Effector memory CD4-positive, alpha-beta T cell (primary cell): ENCODE results near the gene GNA12.

ENCODE experiments used
- DNase-seq, 3 donors: peaks; one replicate each; pipeline ENCODE4 v3.0.0-alpha.2; 2020
- H3K27ac ChIP-seq: 2 replicates; pipeline ENCODE4 v1.7.0; 2013; ENCODE audit warnings: mild to moderate bottlenecking, low read length, moderate library complexity; ENCODE audit not compliant: insufficient read depth, poor library complexity, severe bottlenecking
- H3K27me3 ChIP-seq: replicated peaks from 2 replicates; pipeline ENCODE4 v1.7.0; 2013; ENCODE audit warnings: mild to moderate bottlenecking, low read length; ENCODE audit not compliant: insufficient read depth, control insufficient read depth, poor library complexity, severe bottlenecking
- H3K36me3 ChIP-seq: 2 replicates; pipeline ENCODE4 v1.7.0; 2013; ENCODE audit warnings: mild to moderate bottlenecking, low read length, moderate library complexity; ENCODE audit not compliant: control insufficient read depth, insufficient read depth
- H3K4me1 ChIP-seq: 2 replicates; pipeline ENCODE4 v1.7.0; 2013; ENCODE audit warnings: low read length, mild to moderate bottlenecking; ENCODE audit not compliant: control insufficient read depth, insufficient read depth, poor library complexity, severe bottlenecking
- H3K4me3 ChIP-seq: 2 replicates; pipeline ENCODE4 v1.7.0; 2013; ENCODE audit warnings: low read length, low read depth, mild to moderate bottlenecking; ENCODE audit not compliant: insufficient read depth, poor library complexity, severe bottlenecking
- H3K9me3 ChIP-seq: 2 replicates; pipeline ENCODE4 v1.7.0; 2013; ENCODE audit warnings: mild to moderate bottlenecking, low read length, moderate library complexity; ENCODE audit not compliant: control insufficient read depth

GNA12 gene

DNA sequence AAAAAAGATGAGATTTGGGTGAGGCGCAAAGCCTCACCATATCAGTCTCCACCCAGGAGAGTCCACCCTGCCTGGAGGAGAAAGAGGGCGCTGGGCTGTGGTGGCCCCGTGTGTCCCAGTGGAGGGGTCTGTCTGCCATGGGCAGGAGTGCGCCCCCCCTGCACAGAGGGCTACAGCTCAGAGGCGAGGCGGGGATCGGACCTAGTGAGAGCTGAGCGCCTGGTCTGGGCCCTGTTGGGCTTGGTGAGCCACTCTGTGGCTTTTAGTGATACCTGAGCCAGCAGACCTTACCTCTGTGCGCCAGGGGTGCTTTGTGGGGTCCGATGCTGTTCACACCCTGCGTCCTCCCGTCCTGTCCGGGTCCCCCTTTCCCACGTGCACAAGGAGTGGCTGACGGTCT lies 25.9 kb upstream of the GNA12 start:
- Histone ChIP-seq H3K27ac (peak overlapping the region; percentile 47), H3K4me3 (peak overlapping the region; percentile 26), H3K9me3 (no peaks in the 10 kb centered on the region), H3K36me3 (no peaks in the 10 kb centered on the region), H3K4me1 (peaks cover 17% of the 10 kb centered on the region), H3K27me3 (no peaks in the 10 kb centered on the region)
- DNase-seq: no peak

DNA sequence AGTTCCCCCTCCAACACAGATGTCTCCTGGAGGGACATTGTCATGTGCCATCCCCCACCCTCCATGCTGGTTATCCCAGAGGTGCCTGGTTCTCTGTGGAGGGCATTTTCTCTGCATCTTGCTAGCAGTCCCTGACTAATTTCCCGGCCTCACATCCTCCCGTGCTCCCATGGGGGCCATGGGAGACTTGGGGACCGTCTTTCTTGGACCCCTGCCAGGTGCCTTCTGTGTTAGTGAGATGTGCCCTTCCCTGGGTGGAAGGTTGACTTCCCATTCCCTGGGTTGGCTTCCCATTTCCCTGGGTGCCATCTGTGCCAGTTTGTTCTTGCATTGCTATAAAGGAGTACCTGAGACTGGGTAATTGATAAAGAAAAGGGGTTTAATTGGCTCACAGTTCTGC lies 22.5 kb upstream of the GNA12 start:
- Histone ChIP-seq H3K36me3 (no peaks in the 10 kb centered on the region), H3K27ac (no peak overlapping the region), H3K27me3 (no peaks in the 10 kb centered on the region), H3K4me1 (peaks cover 38% of the 10 kb centered on the region), H3K4me3 (no peak overlapping the region), H3K9me3 (no peaks in the 10 kb centered on the region)
- DNase-seq: no peak

DNA sequence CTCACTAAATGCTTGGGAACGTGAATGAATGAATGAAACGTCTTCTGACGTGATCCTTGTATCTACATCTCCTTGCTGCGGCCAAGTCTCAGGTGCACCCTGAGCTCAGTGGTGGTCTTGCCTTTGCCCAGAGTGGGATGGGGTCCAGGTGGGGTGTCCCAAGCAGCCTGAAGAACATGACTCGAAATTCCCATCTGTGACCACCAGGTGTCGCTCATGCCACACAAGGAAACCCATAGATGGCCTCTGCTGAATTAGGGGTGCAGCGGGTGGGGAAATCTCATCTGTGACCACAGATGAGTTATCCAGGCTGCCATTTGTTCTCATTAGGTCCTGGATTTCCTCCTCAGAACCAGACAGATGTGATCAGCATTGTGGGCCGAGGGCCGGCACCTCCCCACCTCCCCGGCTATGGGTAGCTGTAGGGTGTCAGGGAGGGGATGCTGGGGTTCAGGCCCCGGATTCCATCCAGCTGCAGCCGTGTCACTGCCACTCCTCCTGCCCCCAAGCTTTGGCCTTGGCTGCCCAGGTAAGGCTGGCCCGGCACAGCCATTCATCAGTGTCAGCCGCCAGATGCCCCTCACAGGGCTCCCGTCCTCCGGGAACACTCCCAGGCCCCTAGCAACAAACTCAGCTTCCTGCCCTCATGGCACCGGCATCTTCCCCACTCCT lies 21.0 kb upstream of the GNA12 start:
- Histone ChIP-seq H3K27ac (no peak overlapping the region), H3K27me3 (no peaks in the 10 kb centered on the region), H3K4me3 (no peak overlapping the region), H3K9me3 (no peaks in the 10 kb centered on the region), H3K4me1 (peaks cover 26% of the 10 kb centered on the region), H3K36me3 (no peaks in the 10 kb centered on the region)
- peak; percentile 43 to 66 (median 53) for DNase-seq

DNA sequence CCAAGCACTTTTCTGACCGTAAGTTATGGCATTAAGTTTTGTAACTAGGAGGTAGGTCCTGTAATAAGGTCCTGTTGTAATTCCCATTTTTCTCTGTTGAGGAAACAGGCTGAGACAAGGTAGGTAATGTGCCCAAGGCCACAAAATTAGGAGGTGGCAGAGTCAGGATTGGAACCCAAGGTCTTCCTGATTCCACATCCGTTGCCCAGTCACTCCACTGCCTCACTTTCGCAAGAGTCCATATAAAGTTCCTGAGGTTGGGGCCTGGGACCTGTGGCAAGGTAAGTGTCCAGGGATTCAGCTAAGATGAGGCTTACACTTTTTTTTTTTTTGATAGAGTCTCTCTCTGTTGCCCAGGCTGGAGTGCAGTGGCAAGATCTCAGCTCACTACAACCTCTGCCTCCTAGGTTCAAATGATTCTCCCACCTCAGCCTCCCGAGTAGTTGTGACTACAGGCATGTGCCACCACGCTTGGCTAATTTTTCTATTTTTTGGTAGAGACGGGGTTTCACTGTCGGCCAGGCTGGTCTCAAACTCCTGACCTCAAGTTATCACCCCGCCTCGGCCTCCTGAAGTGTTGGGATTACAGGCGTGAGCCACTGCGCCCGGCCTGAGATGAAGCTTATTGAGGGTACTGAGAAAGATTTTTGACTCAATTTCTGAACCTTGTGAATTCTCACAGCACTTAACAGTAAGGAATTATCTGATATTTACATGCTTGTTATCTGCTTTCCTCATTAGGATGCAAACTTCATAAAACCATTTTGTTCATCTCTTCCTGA lies 20.3 kb upstream of the GNA12 start:
- H3K9me3 ChIP-seq: no peaks in the 10 kb centered on the region

DNA sequence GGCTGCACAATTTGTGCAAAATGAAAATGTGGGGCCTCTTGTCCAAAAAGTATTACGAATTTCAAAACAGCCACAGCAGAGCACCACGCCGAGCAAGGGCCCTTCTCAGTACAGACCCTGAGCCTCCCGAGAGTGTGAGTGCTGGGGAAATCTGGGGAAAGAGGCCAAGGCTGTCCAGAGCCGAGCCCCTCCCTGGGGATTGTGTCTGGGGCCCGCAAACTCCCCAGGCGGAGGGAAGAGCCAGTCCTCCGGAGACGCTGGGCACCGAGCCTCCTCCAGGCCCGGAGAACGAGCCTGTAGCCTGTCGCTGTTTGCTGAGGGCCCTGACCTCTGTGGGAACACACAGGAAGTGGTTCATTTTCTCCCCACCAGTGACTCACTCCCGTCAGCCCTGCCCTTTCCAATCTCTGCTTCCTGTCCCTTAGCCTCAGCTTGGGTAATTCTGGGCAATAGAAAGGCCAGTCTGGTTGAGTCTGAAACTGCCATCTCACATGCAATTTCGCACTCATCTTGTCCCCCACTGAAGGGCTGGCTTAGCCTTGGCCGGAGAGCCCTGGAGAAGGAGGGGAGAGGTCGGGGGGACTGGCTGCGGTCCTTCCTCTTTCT lies 19.5 kb upstream of the GNA12 start:
- H3K27me3 ChIP-seq: no peaks in the 10 kb centered on the region
- peak overlapping the region; percentile 50 for H3K27ac ChIP-seq
- no peaks in the 10 kb centered on the region for H3K9me3 ChIP-seq
- peak overlapping the region; percentile 26 for H3K4me3 ChIP-seq
- DNase-seq: peak; percentile 45 to 55 (median 46)
- H3K36me3 ChIP-seq: no peaks in the 10 kb centered on the region
- peaks cover 22% of the 10 kb centered on the region for H3K4me1 ChIP-seq

More for the DNA sequence above, 20.3 kb upstream of the GNA12 start:
- Histone ChIP-seq H3K36me3 (no peaks in the 10 kb centered on the region), H3K4me1 (peaks cover 26% of the 10 kb centered on the region), H3K27ac (no peak overlapping the region), H3K27me3 (no peaks in the 10 kb centered on the region), H3K4me3 (no peak overlapping the region)
- no peak for DNase-seq

DNA sequence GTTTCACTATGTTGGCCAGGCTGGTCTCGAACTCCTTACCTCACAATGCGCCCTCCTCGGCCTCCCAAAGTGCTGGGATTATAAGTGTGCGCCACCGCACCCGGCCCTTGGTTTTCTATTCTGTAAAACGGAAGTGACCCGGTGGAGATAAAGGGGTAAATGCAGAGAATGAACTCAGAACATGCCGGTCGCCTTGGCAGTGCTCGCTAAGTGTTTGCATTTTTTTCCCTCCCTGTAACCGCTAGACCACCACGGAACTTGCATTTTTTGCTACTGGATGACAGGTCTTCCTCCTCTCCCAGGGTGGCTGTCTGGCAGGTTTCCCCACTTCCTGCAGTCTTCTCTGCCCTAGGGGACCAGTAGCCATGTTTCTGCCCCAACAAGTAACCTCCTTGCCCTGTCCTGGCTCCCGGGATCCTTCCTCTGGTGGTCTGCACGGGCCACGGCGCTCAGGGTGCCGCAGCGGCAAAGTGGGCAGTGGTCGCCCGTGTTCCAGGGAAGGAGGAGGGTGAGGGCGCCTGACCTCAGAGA lies 18.8 kb upstream of the GNA12 start:
- H3K27ac ChIP-seq: peak overlapping the region; percentile 50
- peak in 1 of 3 donors; percentile 11 for DNase-seq
- no peak overlapping the region for H3K4me3 ChIP-seq
- H3K36me3 ChIP-seq: no peaks in the 10 kb centered on the region
- H3K4me1 ChIP-seq: peaks cover 22% of the 10 kb centered on the region
- no peaks in the 10 kb centered on the region for H3K9me3 ChIP-seq
- no peaks in the 10 kb centered on the region for H3K27me3 ChIP-seq

DNA sequence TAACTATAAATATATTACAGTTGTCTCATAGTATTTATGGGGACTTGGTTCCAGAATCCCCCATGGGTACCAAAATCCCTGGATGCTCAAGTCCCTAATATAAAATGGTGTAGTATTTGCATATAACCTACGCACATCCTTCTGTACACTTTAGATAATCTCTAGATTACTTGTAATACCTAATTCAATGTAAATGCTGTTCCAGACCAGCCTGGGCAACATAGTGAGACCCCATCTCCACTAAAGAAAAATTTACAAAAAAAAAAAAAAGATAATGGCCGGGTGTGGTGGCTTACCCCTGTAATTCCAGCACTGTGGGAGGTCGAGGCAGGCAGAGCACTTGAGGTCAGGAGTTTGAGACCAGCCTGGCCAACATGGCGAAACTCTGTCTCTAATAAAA lies 17.4 kb upstream of the GNA12 start:
- no peak for DNase-seq
- H3K27ac ChIP-seq: no peak overlapping the region
- no peak overlapping the region for H3K4me3 ChIP-seq
- no peaks in the 10 kb centered on the region for H3K36me3 ChIP-seq
- H3K4me1 ChIP-seq: peaks cover 22% of the 10 kb centered on the region
- no peaks in the 10 kb centered on the region for H3K9me3 ChIP-seq
- no peaks in the 10 kb centered on the region for H3K27me3 ChIP-seq

DNA sequence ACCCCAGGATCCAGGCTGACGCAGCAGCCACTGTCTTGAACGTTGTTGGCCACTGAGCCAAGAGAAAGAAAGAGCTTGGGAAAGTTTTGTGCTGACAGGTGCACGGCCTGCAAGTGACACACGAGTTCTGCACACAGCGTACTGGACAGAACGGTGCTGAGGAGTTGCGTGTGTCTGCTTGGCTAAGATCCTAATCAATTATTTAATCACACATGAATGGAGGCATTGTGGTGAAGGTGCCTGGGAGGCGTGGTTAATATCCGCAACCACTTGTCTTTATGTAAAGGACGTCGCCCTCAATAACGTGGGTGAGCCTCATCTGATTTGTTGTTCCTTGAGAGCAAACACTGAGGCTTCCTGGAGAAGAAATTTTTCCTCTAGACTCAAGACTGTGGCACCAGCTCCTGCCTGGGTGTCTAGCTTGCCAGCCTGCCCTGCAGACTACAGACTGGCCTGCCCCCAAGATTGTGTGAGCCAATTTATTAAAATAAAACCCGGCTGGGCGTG lies 16.6 kb upstream of the GNA12 start:
- no peaks in the 10 kb centered on the region for H3K36me3 ChIP-seq
- H3K27me3 ChIP-seq: no peaks in the 10 kb centered on the region
- H3K4me3 ChIP-seq: no peak overlapping the region
- no peak overlapping the region for H3K27ac ChIP-seq
- H3K4me1 ChIP-seq: peaks cover 22% of the 10 kb centered on the region
- no peaks in the 10 kb centered on the region for H3K9me3 ChIP-seq
- no peak for DNase-seq

DNA sequence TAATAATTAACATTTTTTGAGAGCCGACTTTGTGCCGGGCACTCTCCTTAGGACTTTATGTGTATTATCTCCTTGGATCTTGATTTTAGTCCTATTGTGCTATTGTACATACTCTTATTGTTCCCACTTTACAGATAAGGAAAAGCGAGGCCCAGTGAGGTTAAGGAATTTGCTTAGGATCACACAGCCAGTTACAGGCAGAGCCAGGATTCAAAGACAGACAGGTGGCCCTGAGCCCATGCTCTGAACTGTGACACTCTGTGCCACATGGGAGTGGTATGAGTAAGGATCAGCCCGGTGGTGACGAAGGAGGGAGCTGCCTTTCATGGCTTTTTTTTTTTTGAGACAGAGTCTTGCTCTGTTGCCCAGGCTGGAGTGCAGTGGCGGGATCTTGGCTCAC lies 15.8 kb upstream of the GNA12 start:
- Histone ChIP-seq H3K36me3 (no peaks in the 10 kb centered on the region), H3K9me3 (no peaks in the 10 kb centered on the region), H3K27ac (no peak overlapping the region), H3K4me1 (peaks cover 22% of the 10 kb centered on the region), H3K27me3 (no peaks in the 10 kb centered on the region), H3K4me3 (no peak overlapping the region)
- no peak for DNase-seq

DNA sequence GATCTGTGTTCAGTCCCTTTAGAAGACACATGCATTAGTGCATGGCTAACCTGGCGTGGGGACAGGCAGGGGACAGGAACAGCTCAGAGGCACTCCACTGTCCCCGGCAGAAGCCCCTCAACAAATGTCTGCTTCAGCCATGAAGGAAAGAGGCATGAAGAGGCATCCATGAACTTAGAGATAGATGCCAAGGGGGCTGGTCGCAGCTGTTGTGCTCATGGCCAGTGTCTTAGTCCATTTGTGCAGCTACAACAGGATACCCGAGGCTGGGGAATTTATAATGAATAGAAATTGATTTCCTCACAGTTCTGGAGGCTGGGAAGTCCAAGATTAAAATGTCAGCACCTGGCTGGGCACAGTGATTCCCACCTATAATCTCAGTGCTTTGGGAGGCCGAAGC lies 14.5 kb upstream of the GNA12 start:
- peaks cover 9% of the 10 kb centered on the region for H3K4me1 ChIP-seq
- no peaks in the 10 kb centered on the region for H3K27me3 ChIP-seq
- no peaks in the 10 kb centered on the region for H3K36me3 ChIP-seq
- DNase-seq: no peak
- H3K27ac ChIP-seq: no peak overlapping the region
- H3K9me3 ChIP-seq: no peaks in the 10 kb centered on the region
- no peak overlapping the region for H3K4me3 ChIP-seq
